Ovary (tissue), 9 donors: ENCODE data around the gene BGN. TPM values are rescaled to one million over a fixed set of nuclear protein-coding genes. Genes with fewer than 3 reads are reported as not detected.

Source experiments
- DNase-seq, 5 donors: peaks; one replicate each; pipeline ENCODE4 v3.0.0-alpha.2; 2019 to 2020
- H3K27ac ChIP-seq, 2 donors: fragments of 200-600 bp; one replicate each; pipeline versions ENCODE4 v1.5.1 to v1.8.0; 2019 to 2022
- H3K27me3 ChIP-seq: fragments of 200-600 bp; one replicate; pipeline ENCODE4 v1.8.0; 2022
- H3K36me3 ChIP-seq: fragments of 200-600 bp; sonication (generic); one replicate; pipeline ENCODE4 v1.5.1; 2019
- H3K4me1 ChIP-seq: one replicate; pipeline ENCODE4 v1.8.1; 2013; ENCODE audit warnings: mild to moderate bottlenecking, moderate library complexity; ENCODE audit not compliant: insufficient read depth
- H3K4me3 ChIP-seq: fragments of 200-600 bp; sonication (generic); one replicate; pipeline ENCODE4 v1.5.1; 2017
- H3K9me3 ChIP-seq, 2 donors: fragments of 200-600 bp in 1 of 2; sonication (generic) in 1 of 2; one replicate each; pipeline versions ENCODE4 v1.5.1 to v1.8.1; 2013 to 2019; ENCODE audit warnings: mild to moderate bottlenecking in 1 of 2, moderate library complexity in 1 of 2
- CTCF ChIP-seq, 3 donors: fragments of 450-650 bp in 2 of 3; fragments of 200-600 bp in 1 of 3; IDR thresholded peaks; one replicate each; pipeline versions ENCODE4 v1.5.1 to v1.8.0; 2016 to 2022; ENCODE audit warnings: antibody characterized with exemption in 3 of 3, mild to moderate bottlenecking in 1 of 3
- EP300 ChIP-seq: sonication (generic); formaldehyde crosslinking; IDR thresholded peaks from one replicate; pipeline ENCODE4 v1.6.1; 2017; ENCODE audit warnings: antibody characterized with exemption
- POLR2A ChIP-seq: fragments of 450-650 bp; IDR thresholded peaks from one replicate; pipeline ENCODE4 v1.6.1; 2017; ENCODE audit warnings: antibody characterized with exemption, mild to moderate bottlenecking, moderate library complexity
- WGBS, 3 donors: extraction: QIAGEN DNeasy Blood & Tissue Kit in 1 of 3; methylation state at CpG; one replicate each; pipeline versions ENCODE4 v1.1.5 to v1.1.7; 2013 to 2017; 5-methylcytosine and 5-hydroxymethylcytosine counted together
- intact Hi-C, 4 donors: fragments of 100-400 bp; cut with DNase I; formaldehyde crosslinking; loops; one replicate each; pipeline versions ENCODE4 v1.11.0 to v1.15.1; 2022 to 2023
- polyA plus RNA-seq, 2 donors: library from polyadenylated mRNA; stranded (reverse); fragments of 200-250 nt in 1 of 2; fragments of 350-450 nt in 1 of 2; fragmentation: Illumina TruSeq in 1 of 2; extraction: RNeasy Lipid Tissue Mini Kit (QIAGEN cat#74804) in 1 of 2; gene quantifications; one replicate each; pipeline ENCODE4 v1.2.3, GENCODE V29; 2013 to 2014
- total RNA-seq, 7 donors: library from RNA; depleted of rRNA in 2 of 7; stranded (reverse); fragments of >200 nt in 2 of 7; fragmentation: NEBNext Ultra II Directional in 3 of 7; extraction: Animal tissue kit (Norgen Biotek cat#: 25700) in 3 of 7; gene quantifications; one replicate each; pipeline versions ENCODE4 v1.1.0 to v1.2.4, GENCODE V29; 2016 to 2023
- donor health status: DM: no; HTN: no; CAD: no; lungs with moderate emphysema.
- donor health status: DM: no; HTN: no; CAD: no.
- donor health status: Bipolar disorder and iron deficiency.
- donor health status: DM: yes; HTN: yes; CAD: no.
- donor health status: DM: no; HTN: no; CAD: no.
- donor health status: DM: yes; HTN: yes; CAD: no.

BGN gene
- total and polyA plus RNA-seq, 9 donors: 10.0 to 81.7 (median 48.5) TPM

GRCh38 chrX:153491351-153491914 is 3.3 kb upstream of the BGN start:
- DNase-seq: peak in 1 of 5 donors; percentile 39
- Histone ChIP-seq H3K9me3 (no peaks in the 10 kb centered on the region), H3K36me3 (no peaks in the 10 kb centered on the region), H3K27me3 (no peaks in the 10 kb centered on the region), H3K4me3 (no peak overlapping the region), H3K27ac (no peak overlapping the region), H3K4me1 (peaks cover 10% of the 10 kb centered on the region)
- 54 to 68% (median 58%) methylated on average over 10 of the region's 10 CpGs for WGBS, 3 donors
- intact Hi-C loops: no loop called here
- TF ChIP-seq EP300: no peak
- TF ChIP-seq CTCF (IDR thresholded peaks at IDR 0.05): no peak
- no peak for TF ChIP-seq POLR2A

GRCh38 chrX:153491918-153492317 is 2.9 kb upstream of the BGN start:
- no peaks in the 10 kb centered on the region for H3K9me3 ChIP-seq
- H3K27me3 ChIP-seq: no peaks in the 10 kb centered on the region
- DNase-seq: no peak
- WGBS, 3 donors: 27 to 48% (median 43%) methylated on average over 11 of the region's 11 CpGs
- intact Hi-C loops: no loop called here
- TF ChIP-seq POLR2A (no peak), EP300 (no peak), CTCF (IDR thresholded peaks at IDR 0.05) (no peak)
- peaks cover 10% of the 10 kb centered on the region for H3K4me1 ChIP-seq
- H3K4me3 ChIP-seq: no peak overlapping the region
- no peaks in the 10 kb centered on the region for H3K36me3 ChIP-seq
- H3K27ac ChIP-seq: no peak overlapping the region

- 79 to 88% (median 83%) methylated on average over 12 of the region's 12 CpGs for WGBS, 3 donors
- Histone ChIP-seq H3K27me3 (no peaks in the 10 kb centered on the region), H3K4me1 (peaks cover 8% of the 10 kb centered on the region), H3K36me3 (no peaks in the 10 kb centered on the region), H3K4me3 (no peak overlapping the region), H3K9me3 (no peaks in the 10 kb centered on the region), H3K27ac (no peak overlapping the region)
- TF ChIP-seq EP300 (no peak), POLR2A (no peak), CTCF (IDR thresholded peaks at IDR 0.05) (no peak)
- intact Hi-C loops: no loop called here
- no peak for DNase-seq
Observed at GRCh38 chrX:153492543-153492942, 2.2 kb upstream of the BGN start.

- intact Hi-C loops: no loop called here
- no peaks in the 10 kb centered on the region for H3K9me3 ChIP-seq
- DNase-seq: no peak
- H3K4me1 ChIP-seq: peaks cover 3% of the 10 kb centered on the region
- TF ChIP-seq POLR2A: no peak
- no peak for TF ChIP-seq EP300
- TF ChIP-seq CTCF (IDR thresholded peaks at IDR 0.05): no peak
- H3K4me3 ChIP-seq: no peak overlapping the region
- no peak overlapping the region for H3K27ac ChIP-seq
- no peaks in the 10 kb centered on the region for H3K36me3 ChIP-seq
- no peaks in the 10 kb centered on the region for H3K27me3 ChIP-seq
- WGBS, 3 donors: 75 to 89% (median 82%) methylated on average over 11 of the region's 11 CpGs
Observed at GRCh38 chrX:153493085-153493484, 1.7 kb upstream of the BGN start.
